ENCODE data around the gene LRCH4.

GRCh38 chr7:100544967-100545359 lies 41.0 kb downstream of the LRCH4 start:
- TF ChIP-seq CTCF (IDR thresholded peaks at IDR 0.05): no peak
- no peak for TF ChIP-seq EP300 (IDR thresholded peaks at IDR 0.05)
- TF ChIP-seq POLR2A (IDR thresholded peaks at IDR 0.05; ENCODE audit: low read depth): no peak

All from esophagus muscularis mucosa (tissue), 4 donors.